Neural progenitor cell (in vitro differentiated cells): ENCODE results near the gene VTI1A. TPM values are rescaled to one million over a fixed set of nuclear protein-coding genes. Genes with fewer than 3 reads are reported as not detected.

Experiments
- DNase-seq: peaks from one replicate; pipeline ENCODE4 v3.0.0-alpha.2; 2016; ENCODE audit warnings: low spot score
- H2AFZ ChIP-seq: fragments of 200-600 bp; sonication (generic); replicated peaks from 2 replicates; pipeline ENCODE4 v1.6.1; 2016; ENCODE audit warnings: antibody characterized with exemption
- H3F3A ChIP-seq: fragments of 200-600 bp; sonication (generic); 2 replicates; pipeline ENCODE4 v1.6.1; 2016; ENCODE audit warnings: antibody characterized with exemption, low read depth
- H3K27ac ChIP-seq: fragments of 200-600 bp; sonication (generic); 2 replicates; pipeline ENCODE4 v1.5.1; 2016; ENCODE audit warnings: mild to moderate bottlenecking
- H3K27me3 ChIP-seq: fragments of 200-600 bp; sonication (generic); 2 replicates; pipeline ENCODE4 v1.6.1; 2016; ENCODE audit warnings: mild to moderate bottlenecking, moderate library complexity
- H3K36me3 ChIP-seq: fragments of 200-600 bp; sonication (generic); 2 replicates; pipeline ENCODE4 v1.5.1; 2016
- H3K4me1 ChIP-seq: fragments of 200-600 bp; sonication (generic); 2 replicates; pipeline ENCODE4 v1.6.1; 2016; ENCODE audit warnings: mixed run types
- H3K4me2 ChIP-seq: fragments of 200-600 bp; sonication (generic); 2 replicates; pipeline ENCODE4 v1.6.1; 2016
- H3K4me3 ChIP-seq: fragments of 200-600 bp; sonication (generic); 2 replicates; pipeline ENCODE4 v1.5.1; 2016
- H3K79me2 ChIP-seq: fragments of 200-600 bp; sonication (generic); 2 replicates; pipeline ENCODE4 v1.6.1; 2016; ENCODE audit warnings: low read depth
- H3K9ac ChIP-seq: fragments of 200-600 bp; sonication (generic); 2 replicates; pipeline ENCODE4 v1.6.1; 2016
- H3K9me3 ChIP-seq: fragments of 200-600 bp; sonication (generic); 2 replicates; pipeline ENCODE4 v1.5.1; 2016; ENCODE audit warnings: low read depth
- H4K20me1 ChIP-seq: fragments of 200-600 bp; sonication (generic); 2 replicates; pipeline ENCODE4 v1.6.1; 2016; ENCODE audit warnings: low read depth
- H3K27ac Mint-ChIP-seq: 3 replicates; pipeline ENCODE4 v1.8.0; 2021; ENCODE audit warnings: mixed read lengths
- H3K27me3 Mint-ChIP-seq: 2 replicates; pipeline ENCODE4 v1.8.0; 2022; ENCODE audit warnings: low read depth, mild to moderate bottlenecking, inconsistent platforms, moderate library complexity, mixed read lengths; ENCODE audit not compliant: insufficient read depth
- H3K36me3 Mint-ChIP-seq: 3 replicates; pipeline ENCODE4 v1.8.0; 2021; ENCODE audit warnings: mixed read lengths
- H3K4me1 Mint-ChIP-seq: 3 replicates; pipeline ENCODE4 v1.8.0; 2021; ENCODE audit warnings: mixed read lengths
- H3K4me3 Mint-ChIP-seq: 3 replicates; pipeline ENCODE4 v1.8.0; 2021; ENCODE audit warnings: mild to moderate bottlenecking, moderate library complexity, mixed read lengths
- H3K9me3 Mint-ChIP-seq: 3 replicates; pipeline ENCODE4 v1.8.0; 2020; ENCODE audit warnings: mixed read lengths
- EZH2 ChIP-seq: fragments of 200-600 bp; sonication (generic); IDR thresholded peaks from 2 replicates; pipeline ENCODE4 v1.6.1; 2017; ENCODE audit warnings: antibody characterized with exemption, mild to moderate bottlenecking, moderate library complexity
- EZH2phosphoT487 ChIP-seq: fragments of 200-600 bp; sonication (generic); IDR thresholded peaks from 2 replicates; pipeline ENCODE4 v1.6.1; 2017; ENCODE audit warnings: antibody characterized with exemption
- total RNA-seq: library from RNA; depleted of rRNA; stranded (reverse); fragments of >200 nt; gene quantifications from 2 replicates; pipeline ENCODE4 v1.2.3, GENCODE V29; 2015; ENCODE audit warnings: low replicate concordance
- TF ChIP-seq, protein P1 (sequence below): fragments of 200-600 bp; sonication (generic); IDR thresholded peaks from 2 replicates; pipeline ENCODE4 v1.5.1; 2017; ENCODE audit warnings: antibody characterized with exemption, mild to moderate bottlenecking

Gene VTI1A
- total RNA-seq, 1 donor from 2014 or later, result 28.8 TPM

DNA sequence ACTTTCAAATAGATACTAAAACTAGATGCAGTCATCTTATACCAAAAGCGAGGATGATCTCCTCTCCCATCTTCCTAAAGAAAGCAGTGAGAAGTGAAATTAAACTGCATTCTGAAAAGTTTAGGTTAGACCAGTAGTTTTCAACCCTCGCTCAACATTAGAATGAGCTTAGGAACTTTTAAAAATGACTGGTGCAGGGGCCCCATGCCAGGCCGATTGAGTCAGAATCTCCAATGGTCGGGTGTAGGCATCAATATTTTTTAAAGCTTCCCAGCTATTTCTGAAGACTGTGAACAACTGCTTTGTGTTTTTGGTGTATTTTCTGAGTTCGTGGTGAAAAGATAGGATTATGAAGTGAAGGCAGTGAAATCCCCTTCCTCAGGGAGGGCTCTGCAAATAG is 146.0 kb downstream of the VTI1A start:
- Mint-ChIP-seq H3K36me3 (no peaks in the 10 kb centered on the region), H3K27me3 (peaks cover 4% of the 10 kb centered on the region), H3K4me1 (peaks cover 5% of the 10 kb centered on the region), H3K27ac (no peak overlapping the region), H3K9me3 (no peaks in the 10 kb centered on the region), H3K4me3 (no peak overlapping the region)
- no peak for DNase-seq
- no peak overlapping the region for H3K4me2 ChIP-seq
- H3K9me3 ChIP-seq, result no peaks in the 10 kb centered on the region
- no peak overlapping the region for H3K4me3 ChIP-seq
- H3F3A ChIP-seq, result no peaks in the 10 kb centered on the region
- no peaks in the 10 kb centered on the region for H3K36me3 ChIP-seq
- no peak overlapping the region for H3K9ac ChIP-seq
- H3K79me2 ChIP-seq, result no peaks in the 10 kb centered on the region
- no peak overlapping the region for H2AFZ ChIP-seq
- H4K20me1 ChIP-seq, result no peaks in the 10 kb centered on the region
- H3K4me1 ChIP-seq, result no peaks in the 10 kb centered on the region
- no peaks in the 10 kb centered on the region for H3K27me3 ChIP-seq
- no peak overlapping the region for H3K27ac ChIP-seq
- no peak for TF ChIP-seq EZH2
- no peak for TF ChIP-seq EZH2phosphoT487
- TF ChIP-seq, protein P1, sequence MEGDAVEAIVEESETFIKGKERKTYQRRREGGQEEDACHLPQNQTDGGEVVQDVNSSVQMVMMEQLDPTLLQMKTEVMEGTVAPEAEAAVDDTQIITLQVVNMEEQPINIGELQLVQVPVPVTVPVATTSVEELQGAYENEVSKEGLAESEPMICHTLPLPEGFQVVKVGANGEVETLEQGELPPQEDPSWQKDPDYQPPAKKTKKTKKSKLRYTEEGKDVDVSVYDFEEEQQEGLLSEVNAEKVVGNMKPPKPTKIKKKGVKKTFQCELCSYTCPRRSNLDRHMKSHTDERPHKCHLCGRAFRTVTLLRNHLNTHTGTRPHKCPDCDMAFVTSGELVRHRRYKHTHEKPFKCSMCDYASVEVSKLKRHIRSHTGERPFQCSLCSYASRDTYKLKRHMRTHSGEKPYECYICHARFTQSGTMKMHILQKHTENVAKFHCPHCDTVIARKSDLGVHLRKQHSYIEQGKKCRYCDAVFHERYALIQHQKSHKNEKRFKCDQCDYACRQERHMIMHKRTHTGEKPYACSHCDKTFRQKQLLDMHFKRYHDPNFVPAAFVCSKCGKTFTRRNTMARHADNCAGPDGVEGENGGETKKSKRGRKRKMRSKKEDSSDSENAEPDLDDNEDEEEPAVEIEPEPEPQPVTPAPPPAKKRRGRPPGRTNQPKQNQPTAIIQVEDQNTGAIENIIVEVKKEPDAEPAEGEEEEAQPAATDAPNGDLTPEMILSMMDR, result no peak

DNA sequence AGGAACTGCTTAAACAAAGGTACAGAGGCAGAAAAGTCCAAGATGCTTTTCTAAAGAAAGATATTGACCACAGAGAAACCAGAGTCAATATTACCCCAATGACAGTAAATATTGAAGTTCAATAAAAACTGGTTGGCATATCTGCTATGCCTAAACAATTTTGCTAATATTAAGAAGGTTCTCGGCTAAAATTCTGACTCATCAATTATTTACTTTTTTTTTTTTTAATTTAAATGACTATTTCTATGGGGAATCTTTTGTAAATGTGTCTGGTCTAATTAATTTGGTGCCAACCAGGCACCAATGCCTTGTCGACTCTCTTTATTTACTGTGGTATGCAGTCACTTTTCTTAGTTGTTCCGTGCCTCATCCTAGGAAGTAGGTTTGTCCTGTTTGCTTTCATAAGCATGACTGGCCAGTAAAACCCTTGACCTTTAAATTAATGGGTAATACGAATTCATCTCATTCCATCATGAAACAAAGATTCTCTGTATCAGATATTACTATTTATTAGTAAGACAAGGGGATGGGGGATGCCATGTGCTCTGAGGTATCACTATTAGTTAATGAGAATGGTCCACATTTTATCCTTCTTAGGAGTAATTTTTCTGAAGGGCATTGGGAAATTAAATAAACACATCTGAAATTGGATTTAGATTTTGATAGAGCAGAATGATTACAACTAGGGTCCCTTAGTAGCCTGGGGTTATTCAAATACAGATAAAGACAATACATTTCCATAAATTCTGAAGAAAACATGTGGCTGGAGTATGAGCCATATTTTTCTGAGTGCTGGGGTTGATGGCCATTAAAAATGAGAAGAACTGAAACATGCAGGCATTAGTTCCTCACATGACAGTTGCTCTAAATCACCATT is 154.4 kb downstream of the VTI1A start:
- H3K27ac Mint-ChIP-seq, result no peak overlapping the region

DNA sequence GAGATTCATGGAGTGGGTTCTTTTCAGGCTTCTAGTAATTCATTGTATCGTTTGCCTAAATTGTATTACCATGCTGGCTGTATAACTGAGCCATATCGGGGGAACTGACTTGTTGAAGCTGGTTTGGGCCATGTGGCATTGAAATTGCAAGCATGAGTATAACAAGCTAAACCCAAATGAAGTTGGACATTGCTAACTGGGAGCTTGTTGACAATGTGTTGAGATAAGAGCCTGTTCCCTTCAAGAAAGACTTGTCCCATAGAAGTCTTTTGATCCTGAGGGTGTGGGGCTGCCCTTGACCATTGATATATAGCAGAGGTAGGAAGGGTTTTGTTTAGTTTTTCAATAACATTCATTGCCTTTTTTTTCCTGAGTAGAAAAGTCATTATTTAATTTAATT is 156.0 kb downstream of the VTI1A start:
- Histone ChIP-seq H3K4me3 (no peak overlapping the region), H3F3A (no peaks in the 10 kb centered on the region), H3K27ac (no peak overlapping the region), H3K9ac (no peak overlapping the region), H3K27me3 (no peaks in the 10 kb centered on the region), H2AFZ (no peak overlapping the region), H3K4me1 (no peaks in the 10 kb centered on the region), H4K20me1 (no peaks in the 10 kb centered on the region), H3K4me2 (no peak overlapping the region), H3K79me2 (no peaks in the 10 kb centered on the region), H3K36me3 (no peaks in the 10 kb centered on the region), H3K9me3 (no peaks in the 10 kb centered on the region)
- no peak overlapping the region for H3K4me3 Mint-ChIP-seq
- no peak for TF ChIP-seq EZH2phosphoT487
- TF ChIP-seq EZH2, result no peak
- TF ChIP-seq, protein P1, result no peak
- peaks cover 2% of the 10 kb centered on the region for H3K36me3 Mint-ChIP-seq
- no peak overlapping the region for H3K27ac Mint-ChIP-seq
- DNase-seq, result no peak
- peaks cover 5% of the 10 kb centered on the region for H3K4me1 Mint-ChIP-seq
- H3K9me3 Mint-ChIP-seq, result peaks cover 2% of the 10 kb centered on the region
- no peaks in the 10 kb centered on the region for H3K27me3 Mint-ChIP-seq

More for the DNA sequence above, 154.4 kb downstream of the VTI1A start:
- no peak overlapping the region for H3K9ac ChIP-seq
- DNase-seq, result no peak
- H3K27ac ChIP-seq, result no peak overlapping the region
- no peaks in the 10 kb centered on the region for H3K4me1 ChIP-seq
- H3F3A ChIP-seq, result no peaks in the 10 kb centered on the region
- H3K4me3 ChIP-seq, result no peak overlapping the region
- H3K79me2 ChIP-seq, result no peaks in the 10 kb centered on the region
- peaks cover 2% of the 10 kb centered on the region for H3K9me3 Mint-ChIP-seq
- TF ChIP-seq EZH2phosphoT487 (no peak), EZH2 (no peak)
- TF ChIP-seq, protein P1, result no peak
- peaks cover 2% of the 10 kb centered on the region for H3K36me3 Mint-ChIP-seq
- H3K27me3 ChIP-seq, result no peaks in the 10 kb centered on the region
- H3K4me1 Mint-ChIP-seq, result peaks cover 5% of the 10 kb centered on the region
- H3K9me3 ChIP-seq, result no peaks in the 10 kb centered on the region
- no peak overlapping the region for H3K4me2 ChIP-seq
- no peaks in the 10 kb centered on the region for H4K20me1 ChIP-seq
- no peak overlapping the region for H2AFZ ChIP-seq
- no peak overlapping the region for H3K4me3 Mint-ChIP-seq
- H3K36me3 ChIP-seq, result no peaks in the 10 kb centered on the region
- H3K27me3 Mint-ChIP-seq, result no peaks in the 10 kb centered on the region
